ENCODE measurements around the gene PRKCA. TPM values are rescaled to one million over a fixed set of nuclear protein-coding genes. Genes with fewer than 3 reads are reported as not detected.

PRKCA gene
- total RNA-seq, 3 donors from 2014 or later, result 42.3 to 77.7 (median 56.3) TPM

- H3K36me3 ChIP-seq (ENCODE audit: low read depth), result no peaks in the 10 kb centered on the region
- DNase-seq (no peak), ATAC-seq (no peak)
- H3K4me1 ChIP-seq (ENCODE audit: low read depth), result peaks cover 22% of the 10 kb centered on the region
- TF ChIP-seq CTCF (IDR thresholded peaks at IDR 0.05), result no peak
- intact Hi-C loops (cut with DNase I, micrococcal nuclease), result no loop called here
- H3K9me3 ChIP-seq, result no peaks in the 10 kb centered on the region
- H3K4me3 ChIP-seq, result no peak overlapping the region
Measured at GRCh38 chr17:66549311-66549704, 246.9 kb downstream of the PRKCA start.

- no peak overlapping the region for H3K4me3 ChIP-seq
- no peak for ATAC-seq
- intact Hi-C loops (cut with DNase I, micrococcal nuclease), result no loop called here
- peaks cover 22% of the 10 kb centered on the region for H3K4me1 ChIP-seq (ENCODE audit: low read depth)
- DNase-seq, result no peak
- no peak for TF ChIP-seq CTCF (IDR thresholded peaks at IDR 0.05)
- no peaks in the 10 kb centered on the region for H3K36me3 ChIP-seq (ENCODE audit: low read depth)
- no peaks in the 10 kb centered on the region for H3K9me3 ChIP-seq
Measured at GRCh38 chr17:66549731-66550207, 247.4 kb downstream of the PRKCA start.

GRCh38 chr17:66551839-66552238, 249.4 kb downstream of the PRKCA start:
- Histone ChIP-seq H3K4me3 (no peak overlapping the region), H3K4me1 (ENCODE audit: low read depth) (peaks cover 19% of the 10 kb centered on the region), H3K9me3 (no peaks in the 10 kb centered on the region), H3K36me3 (ENCODE audit: low read depth) (no peaks in the 10 kb centered on the region)
- ATAC-seq (no peak), DNase-seq (no peak)
- intact Hi-C loops (cut with DNase I, micrococcal nuclease), result no loop called here
- no peak for TF ChIP-seq CTCF (IDR thresholded peaks at IDR 0.05)

GRCh38 chr17:66552371-66552770, 250.0 kb downstream of the PRKCA start:
- Histone ChIP-seq H3K4me1 (ENCODE audit: low read depth) (peaks cover 13% of the 10 kb centered on the region), H3K9me3 (no peaks in the 10 kb centered on the region), H3K36me3 (ENCODE audit: low read depth) (no peaks in the 10 kb centered on the region), H3K4me3 (no peak overlapping the region)
- TF ChIP-seq CTCF (IDR thresholded peaks at IDR 0.05), result no peak
- DNase-seq (peak in 1 of 3 donors; percentile 34), ATAC-seq (peak; percentile 77)
- intact Hi-C loops (cut with DNase I, micrococcal nuclease), result no loop called here

- no peak overlapping the region for H3K4me3 ChIP-seq
- H3K4me1 ChIP-seq (ENCODE audit: low read depth), result no peaks in the 10 kb centered on the region
- no peak for ATAC-seq
- TF ChIP-seq CTCF (IDR thresholded peaks at IDR 0.05), result no peak
- H3K9me3 ChIP-seq, result no peaks in the 10 kb centered on the region
- intact Hi-C loops (cut with DNase I, micrococcal nuclease), result no loop called here
- no peaks in the 10 kb centered on the region for H3K36me3 ChIP-seq (ENCODE audit: low read depth)
- DNase-seq, result no peak
Measured at GRCh38 chr17:66555605-66556004, 253.2 kb downstream of the PRKCA start.

GRCh38 chr17:66557200-66557599, 254.8 kb downstream of the PRKCA start:
- no peaks in the 10 kb centered on the region for H3K9me3 ChIP-seq
- no peaks in the 10 kb centered on the region for H3K36me3 ChIP-seq (ENCODE audit: low read depth)
- ATAC-seq (no peak), DNase-seq (no peak)
- intact Hi-C loops (cut with DNase I, micrococcal nuclease), result no loop called here
- no peaks in the 10 kb centered on the region for H3K4me1 ChIP-seq (ENCODE audit: low read depth)
- no peak for TF ChIP-seq CTCF (IDR thresholded peaks at IDR 0.05)
- no peak overlapping the region for H3K4me3 ChIP-seq
